ENCODE data around the gene AHI1.
"Not testable (repeated sequence)": the region's sequence is repeated elsewhere in the genome, so short reads cannot be mapped to it uniquely, and the experiment has no call there.

Gene AHI1

GRCh38 chr6:135383301-135383700 is 114.2 kb downstream of the AHI1 start:
- Histone ChIP-seq H3K4me1 (ENCODE audit: control insufficient read depth, insufficient read depth, low read length) (no peaks in the 10 kb centered on the region), H3K36me3 (ENCODE audit: control insufficient read depth, insufficient read depth, low read length, severe bottlenecking) (no peaks in the 10 kb centered on the region), H3K9ac (ENCODE audit: low read length) (no peak overlapping the region), H3K4me3 (ENCODE audit: low read length) (no peak overlapping the region), H3K9me3 (ENCODE audit: control insufficient read depth, low read length) (no peaks in the 10 kb centered on the region), H3K27me3 (replicated peaks; ENCODE audit: control insufficient read depth, insufficient read depth, low read length) (no peaks in the 10 kb centered on the region)
- no peak for DNase-seq (ENCODE audit: low read depth)

GRCh38 chr6:135382182-135382628 is 115.3 kb downstream of the AHI1 start:
- H3K9me3 ChIP-seq (ENCODE audit: control insufficient read depth, low read length), result no peaks in the 10 kb centered on the region
- no peak for DNase-seq (ENCODE audit: low read depth)
- H3K36me3 ChIP-seq (ENCODE audit: control insufficient read depth, insufficient read depth, low read length, severe bottlenecking), result no peaks in the 10 kb centered on the region
- no peak overlapping the region for H3K9ac ChIP-seq (ENCODE audit: low read length)
- no peaks in the 10 kb centered on the region for H3K4me1 ChIP-seq (ENCODE audit: control insufficient read depth, insufficient read depth, low read length)
- H3K4me3 ChIP-seq (ENCODE audit: low read length), result no peak overlapping the region
- no peaks in the 10 kb centered on the region for H3K27me3 ChIP-seq (replicated peaks; ENCODE audit: control insufficient read depth, insufficient read depth, low read length)

- H3K27me3 ChIP-seq (replicated peaks; ENCODE audit: control insufficient read depth, insufficient read depth, low read length), result no peaks in the 10 kb centered on the region
- H3K9me3 ChIP-seq (ENCODE audit: control insufficient read depth, low read length), result no peaks in the 10 kb centered on the region
- DNase-seq (ENCODE audit: low read depth), result no peak
- H3K9ac ChIP-seq (ENCODE audit: low read length), result no peak overlapping the region
- no peak overlapping the region for H3K4me3 ChIP-seq (ENCODE audit: low read length)
- no peaks in the 10 kb centered on the region for H3K36me3 ChIP-seq (ENCODE audit: control insufficient read depth, insufficient read depth, low read length, severe bottlenecking)
- H3K4me1 ChIP-seq (ENCODE audit: control insufficient read depth, insufficient read depth, low read length), result no peaks in the 10 kb centered on the region
Observed at GRCh38 chr6:135380793-135381192, 116.7 kb downstream of the AHI1 start.

GRCh38 chr6:135379647-135380046 is 117.9 kb downstream of the AHI1 start:
- no peaks in the 10 kb centered on the region for H3K27me3 ChIP-seq (replicated peaks; ENCODE audit: control insufficient read depth, insufficient read depth, low read length)
- DNase-seq (ENCODE audit: low read depth), result no peak
- H3K4me3 ChIP-seq (ENCODE audit: low read length), result no peak overlapping the region
- H3K9me3 ChIP-seq (ENCODE audit: control insufficient read depth, low read length), result no peaks in the 10 kb centered on the region
- H3K4me1 ChIP-seq (ENCODE audit: control insufficient read depth, insufficient read depth, low read length), result no peaks in the 10 kb centered on the region
- no peaks in the 10 kb centered on the region for H3K36me3 ChIP-seq (ENCODE audit: control insufficient read depth, insufficient read depth, low read length, severe bottlenecking)
- no peak overlapping the region for H3K9ac ChIP-seq (ENCODE audit: low read length)

GRCh38 chr6:135372758-135373157 is 124.8 kb downstream of the AHI1 start:
- H3K27me3 ChIP-seq (replicated peaks; ENCODE audit: control insufficient read depth, insufficient read depth, low read length), result no peaks in the 10 kb centered on the region
- H3K9me3 ChIP-seq (ENCODE audit: control insufficient read depth, low read length), result no peaks in the 10 kb centered on the region
- H3K4me1 ChIP-seq (ENCODE audit: control insufficient read depth, insufficient read depth, low read length), result no peaks in the 10 kb centered on the region
- DNase-seq (ENCODE audit: low read depth), result peak; percentile 7
- H3K4me3 ChIP-seq (ENCODE audit: low read length), result no peak overlapping the region
- H3K36me3 ChIP-seq (ENCODE audit: control insufficient read depth, insufficient read depth, low read length, severe bottlenecking), result peaks cover 5% of the 10 kb centered on the region
- no peak overlapping the region for H3K9ac ChIP-seq (ENCODE audit: low read length)

- H3K4me1 ChIP-seq (ENCODE audit: control insufficient read depth, insufficient read depth, low read length); H3K27me3 ChIP-seq (replicated peaks; ENCODE audit: control insufficient read depth, insufficient read depth, low read length); H3K36me3 ChIP-seq (ENCODE audit: control insufficient read depth, insufficient read depth, low read length, severe bottlenecking); DNase-seq (ENCODE audit: low read depth); H3K9ac ChIP-seq (ENCODE audit: low read length); H3K9me3 ChIP-seq (ENCODE audit: control insufficient read depth, low read length); H3K4me3 ChIP-seq (ENCODE audit: low read length): not testable (repeated sequence)
Observed at GRCh38 chr6:135363622-135364021, 133.9 kb downstream of the AHI1 start.

GRCh38 chr6:135362124-135362523 is 135.4 kb downstream of the AHI1 start:
- DNase-seq (ENCODE audit: low read depth), result no peak
- H3K36me3 ChIP-seq (ENCODE audit: control insufficient read depth, insufficient read depth, low read length, severe bottlenecking), result no peaks in the 10 kb centered on the region
- H3K4me3 ChIP-seq (ENCODE audit: low read length), result no peak overlapping the region
- H3K27me3 ChIP-seq (replicated peaks; ENCODE audit: control insufficient read depth, insufficient read depth, low read length), result no peaks in the 10 kb centered on the region
- H3K9ac ChIP-seq (ENCODE audit: low read length), result no peak overlapping the region
- no peaks in the 10 kb centered on the region for H3K9me3 ChIP-seq (ENCODE audit: control insufficient read depth, low read length)
- H3K4me1 ChIP-seq (ENCODE audit: control insufficient read depth, insufficient read depth, low read length), result peaks cover 17% of the 10 kb centered on the region

- H3K27me3 ChIP-seq (replicated peaks; ENCODE audit: control insufficient read depth, insufficient read depth, low read length), result no peaks in the 10 kb centered on the region
- H3K36me3 ChIP-seq (ENCODE audit: control insufficient read depth, insufficient read depth, low read length, severe bottlenecking), result no peaks in the 10 kb centered on the region
- peaks cover 17% of the 10 kb centered on the region for H3K4me1 ChIP-seq (ENCODE audit: control insufficient read depth, insufficient read depth, low read length)
- no peak overlapping the region for H3K4me3 ChIP-seq (ENCODE audit: low read length)
- no peaks in the 10 kb centered on the region for H3K9me3 ChIP-seq (ENCODE audit: control insufficient read depth, low read length)
- no peak overlapping the region for H3K9ac ChIP-seq (ENCODE audit: low read length)
- no peak for DNase-seq (ENCODE audit: low read depth)
Observed at GRCh38 chr6:135360222-135360621, 137.3 kb downstream of the AHI1 start.

GRCh38 chr6:135358985-135359384 is 138.6 kb downstream of the AHI1 start:
- DNase-seq (ENCODE audit: low read depth), result peak; percentile 31
- Histone ChIP-seq H3K4me3 (ENCODE audit: low read length) (peak overlapping the region; percentile 62), H3K27me3 (replicated peaks; ENCODE audit: control insufficient read depth, insufficient read depth, low read length) (no peaks in the 10 kb centered on the region), H3K4me1 (ENCODE audit: control insufficient read depth, insufficient read depth, low read length) (peaks cover 17% of the 10 kb centered on the region), H3K36me3 (ENCODE audit: control insufficient read depth, insufficient read depth, low read length, severe bottlenecking) (no peaks in the 10 kb centered on the region), H3K9ac (ENCODE audit: low read length) (peak overlapping the region; percentile 48), H3K9me3 (ENCODE audit: control insufficient read depth, low read length) (no peaks in the 10 kb centered on the region)

- Histone ChIP-seq H3K4me3 (ENCODE audit: low read length) (peak overlapping the region; percentile 62), H3K27me3 (replicated peaks; ENCODE audit: control insufficient read depth, insufficient read depth, low read length) (no peaks in the 10 kb centered on the region), H3K9ac (ENCODE audit: low read length) (peak overlapping the region; percentile 48), H3K4me1 (ENCODE audit: control insufficient read depth, insufficient read depth, low read length) (peaks cover 17% of the 10 kb centered on the region), H3K36me3 (ENCODE audit: control insufficient read depth, insufficient read depth, low read length, severe bottlenecking) (no peaks in the 10 kb centered on the region), H3K9me3 (ENCODE audit: control insufficient read depth, low read length) (no peaks in the 10 kb centered on the region)
- peak; percentile 78 for DNase-seq (ENCODE audit: low read depth)
Observed at GRCh38 chr6:135358251-135358821, 139.2 kb downstream of the AHI1 start.

- H3K9me3 ChIP-seq (ENCODE audit: control insufficient read depth, low read length), result no peaks in the 10 kb centered on the region
- H3K4me3 ChIP-seq (ENCODE audit: low read length), result no peak overlapping the region
- H3K36me3 ChIP-seq (ENCODE audit: control insufficient read depth, insufficient read depth, low read length, severe bottlenecking), result peaks cover 5% of the 10 kb centered on the region
Observed at GRCh38 chr6:135354407-135354806, 143.1 kb downstream of the AHI1 start.

GRCh38 chr6:135353113-135353512 is 144.4 kb downstream of the AHI1 start:
- no peak overlapping the region for H3K4me3 ChIP-seq (ENCODE audit: low read length)
- H3K4me1 ChIP-seq (ENCODE audit: control insufficient read depth, insufficient read depth, low read length), result peaks cover 4% of the 10 kb centered on the region
- no peak for DNase-seq (ENCODE audit: low read depth)
- peaks cover 5% of the 10 kb centered on the region for H3K36me3 ChIP-seq (ENCODE audit: control insufficient read depth, insufficient read depth, low read length, severe bottlenecking)
- no peaks in the 10 kb centered on the region for H3K9me3 ChIP-seq (ENCODE audit: control insufficient read depth, low read length)
- no peaks in the 10 kb centered on the region for H3K27me3 ChIP-seq (replicated peaks; ENCODE audit: control insufficient read depth, insufficient read depth, low read length)
- H3K9ac ChIP-seq (ENCODE audit: low read length), result no peak overlapping the region

More at GRCh38 chr6:135354407-135354806, 143.1 kb downstream of the AHI1 start:
- no peak for DNase-seq (ENCODE audit: low read depth)
- H3K9ac ChIP-seq (ENCODE audit: low read length), result no peak overlapping the region
- peaks cover 17% of the 10 kb centered on the region for H3K4me1 ChIP-seq (ENCODE audit: control insufficient read depth, insufficient read depth, low read length)
- no peaks in the 10 kb centered on the region for H3K27me3 ChIP-seq (replicated peaks; ENCODE audit: control insufficient read depth, insufficient read depth, low read length)

Measured in adipocyte (in vitro differentiated cells).